Mucosa of descending colon (tissue), 3 donors: Measurements from ENCODE around the gene PSME1. TPM values are rescaled to one million over a fixed set of nuclear protein-coding genes. Genes with fewer than 3 reads are reported as not detected.

Source experiments
- ATAC-seq: fragments of 200-7000 bp; cut with Tn5 transposase; one replicate; pipeline ENCODE4 v1.9.1; 2020; ENCODE audit warnings: mild to moderate bottlenecking, moderate library complexity
- DNase-seq, 3 donors: peaks; one replicate each; pipeline ENCODE4 v3.0.0-alpha.2; 2020
- H3K36me3 ChIP-seq: fragments of 200-600 bp; one replicate; pipeline ENCODE4 v1.8.0; 2021; ENCODE audit warnings: low read depth, mild to moderate bottlenecking
- H3K4me1 ChIP-seq: fragments of 200-600 bp; one replicate; pipeline ENCODE4 v1.8.0; 2021; ENCODE audit warnings: low read depth, mild to moderate bottlenecking
- H3K4me3 ChIP-seq: fragments of 200-600 bp; one replicate; pipeline ENCODE4 v1.8.0; 2021; ENCODE audit warnings: mild to moderate bottlenecking
- H3K9me3 ChIP-seq: fragments of 200-600 bp; one replicate; pipeline ENCODE4 v1.8.0; 2021; ENCODE audit warnings: mild to moderate bottlenecking
- intact Hi-C, 2 donors: fragments of 100-400 bp; cut with DNase I in 1 of 2; cut with micrococcal nuclease in 1 of 2; formaldehyde crosslinking; loops; one replicate each; pipeline versions ENCODE4 v1.11.0 to v1.11.1; 2022; cut with DNase I, micrococcal nuclease
- total RNA-seq, 3 donors: library from RNA; stranded (reverse); fragmentation: NEBNext Ultra II Directional in 2 of 3; extraction: Animal tissue kit (Norgen Biotek cat#: 25700) in 2 of 3; gene quantifications; one replicate each; pipeline versions ENCODE4 v1.2.1 to v1.2.4, GENCODE V29; 2021 to 2023
- TF ChIP-seq, protein P1 (sequence below): fragments of 200-600 bp; IDR thresholded peaks from one replicate; pipeline ENCODE4 v1.8.0; 2022; ENCODE audit warnings: antibody characterized with exemption, mild to moderate bottlenecking
- donor health status: DM: no; HTN: no; CAD: no; lungs with moderate emphysema.
- donor health status: DM: no; HTN: no; CAD: no.
- donor health status: DM: no; HTN: yes; CAD: no.

The PSME1 gene
- total RNA-seq, 3 donors from 2014 or later: 188 to 279 (median 203) TPM

DNA sequence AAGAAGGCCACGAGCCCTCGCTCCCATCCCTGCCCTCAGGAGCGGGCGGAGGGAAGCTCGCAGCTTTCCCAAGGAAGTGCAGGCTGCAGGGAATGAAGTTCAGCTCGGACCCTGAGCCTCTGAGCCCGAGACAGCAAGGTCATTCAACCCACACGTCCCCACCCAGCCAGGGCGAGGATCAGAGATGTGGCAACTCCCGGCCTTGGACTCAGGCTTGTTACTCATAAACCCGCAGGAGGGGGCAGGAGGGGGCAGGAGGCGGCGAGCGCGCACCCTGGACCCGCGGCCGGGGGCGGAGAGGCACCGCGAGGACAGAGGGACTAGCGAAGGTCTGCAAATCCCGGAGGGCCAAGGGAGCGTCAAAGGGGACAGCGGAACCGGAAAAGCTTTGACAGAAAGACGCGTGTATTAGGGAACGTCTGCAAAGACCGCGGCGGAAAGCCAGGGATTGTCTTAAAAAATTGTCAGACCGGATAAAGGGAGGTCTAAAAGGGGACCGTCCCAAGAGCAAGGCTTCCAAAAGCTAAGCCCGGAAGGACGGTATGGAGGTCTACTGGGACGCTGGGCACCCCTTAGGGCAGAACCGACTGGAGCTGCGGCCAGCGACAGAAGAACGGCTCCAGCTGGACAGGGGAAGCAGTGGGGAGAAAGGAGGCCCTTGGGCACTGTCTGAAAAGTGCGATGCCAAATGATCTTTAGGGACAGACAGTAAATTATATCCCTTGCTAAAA lies 22.0 kb upstream of the PSME1 start:
- ATAC-seq: peak; percentile 64
- Histone ChIP-seq H3K4me3 (peak overlapping the region; percentile 31), H3K4me1 (peaks cover 13% of the 10 kb centered on the region), H3K36me3 (peaks cover 4% of the 10 kb centered on the region), H3K9me3 (no peaks in the 10 kb centered on the region)
- peak; percentile 92 to 94 (median 93) for DNase-seq
- intact Hi-C loops: no loop called here
- TF ChIP-seq, protein P1, sequence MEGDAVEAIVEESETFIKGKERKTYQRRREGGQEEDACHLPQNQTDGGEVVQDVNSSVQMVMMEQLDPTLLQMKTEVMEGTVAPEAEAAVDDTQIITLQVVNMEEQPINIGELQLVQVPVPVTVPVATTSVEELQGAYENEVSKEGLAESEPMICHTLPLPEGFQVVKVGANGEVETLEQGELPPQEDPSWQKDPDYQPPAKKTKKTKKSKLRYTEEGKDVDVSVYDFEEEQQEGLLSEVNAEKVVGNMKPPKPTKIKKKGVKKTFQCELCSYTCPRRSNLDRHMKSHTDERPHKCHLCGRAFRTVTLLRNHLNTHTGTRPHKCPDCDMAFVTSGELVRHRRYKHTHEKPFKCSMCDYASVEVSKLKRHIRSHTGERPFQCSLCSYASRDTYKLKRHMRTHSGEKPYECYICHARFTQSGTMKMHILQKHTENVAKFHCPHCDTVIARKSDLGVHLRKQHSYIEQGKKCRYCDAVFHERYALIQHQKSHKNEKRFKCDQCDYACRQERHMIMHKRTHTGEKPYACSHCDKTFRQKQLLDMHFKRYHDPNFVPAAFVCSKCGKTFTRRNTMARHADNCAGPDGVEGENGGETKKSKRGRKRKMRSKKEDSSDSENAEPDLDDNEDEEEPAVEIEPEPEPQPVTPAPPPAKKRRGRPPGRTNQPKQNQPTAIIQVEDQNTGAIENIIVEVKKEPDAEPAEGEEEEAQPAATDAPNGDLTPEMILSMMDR: no peak

DNA sequence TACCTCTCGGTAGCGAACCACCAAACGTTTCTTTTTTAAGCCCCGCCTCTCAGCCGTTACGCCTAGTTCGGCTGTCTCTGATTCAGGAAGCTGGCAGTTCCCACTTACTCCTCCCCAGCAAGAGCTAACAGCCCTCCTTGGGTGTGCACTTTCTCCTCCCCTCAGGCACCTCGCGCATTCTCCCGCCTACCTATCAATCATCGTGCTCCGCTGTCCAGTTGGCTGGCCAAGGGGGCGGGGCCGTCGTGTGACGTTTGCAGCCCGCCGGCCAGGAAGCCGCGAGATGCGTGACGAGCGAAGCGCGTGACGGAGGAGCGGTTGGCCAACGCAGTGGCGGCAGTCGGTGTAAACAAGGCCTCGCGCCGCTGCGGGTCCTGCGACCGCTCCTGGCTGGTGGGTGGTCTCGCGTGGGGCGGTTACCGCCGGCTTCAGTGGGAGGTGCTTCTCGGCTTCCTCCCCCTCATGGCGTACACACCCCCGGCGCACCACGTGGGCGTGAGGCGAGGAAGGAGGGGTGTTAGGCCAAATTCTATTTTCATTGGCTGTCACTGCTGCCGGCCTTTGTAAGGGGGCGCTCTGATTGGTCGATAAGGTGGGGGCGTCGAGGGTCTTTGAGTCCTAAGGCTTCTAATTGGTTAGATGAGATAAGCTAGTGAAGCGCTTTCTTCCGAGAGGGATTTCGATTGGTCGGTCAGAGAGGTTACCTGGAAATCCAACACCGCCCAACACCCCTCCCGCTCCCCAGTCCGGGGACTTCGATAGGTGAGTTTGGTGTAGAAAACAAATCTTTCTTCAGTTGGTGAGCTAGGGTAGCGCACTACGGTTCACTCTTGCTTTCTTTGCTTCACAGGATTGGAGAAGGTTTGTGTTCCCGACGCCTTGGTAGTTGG lies 21.2 kb upstream of the PSME1 start, which contains the start of the genes DCAF11 and NRL:
DCAF11 (plus strand) TSS at position 246 of the 890 bp plus-strand sequence. CDS start 818 bp downstream, outside the sequence.
NRL (minus strand) TSS at position 418 of the 890 bp plus-strand sequence. CDS start 32,101 bp downstream, outside the sequence.
- intact Hi-C loops: no loop called here

DNA sequence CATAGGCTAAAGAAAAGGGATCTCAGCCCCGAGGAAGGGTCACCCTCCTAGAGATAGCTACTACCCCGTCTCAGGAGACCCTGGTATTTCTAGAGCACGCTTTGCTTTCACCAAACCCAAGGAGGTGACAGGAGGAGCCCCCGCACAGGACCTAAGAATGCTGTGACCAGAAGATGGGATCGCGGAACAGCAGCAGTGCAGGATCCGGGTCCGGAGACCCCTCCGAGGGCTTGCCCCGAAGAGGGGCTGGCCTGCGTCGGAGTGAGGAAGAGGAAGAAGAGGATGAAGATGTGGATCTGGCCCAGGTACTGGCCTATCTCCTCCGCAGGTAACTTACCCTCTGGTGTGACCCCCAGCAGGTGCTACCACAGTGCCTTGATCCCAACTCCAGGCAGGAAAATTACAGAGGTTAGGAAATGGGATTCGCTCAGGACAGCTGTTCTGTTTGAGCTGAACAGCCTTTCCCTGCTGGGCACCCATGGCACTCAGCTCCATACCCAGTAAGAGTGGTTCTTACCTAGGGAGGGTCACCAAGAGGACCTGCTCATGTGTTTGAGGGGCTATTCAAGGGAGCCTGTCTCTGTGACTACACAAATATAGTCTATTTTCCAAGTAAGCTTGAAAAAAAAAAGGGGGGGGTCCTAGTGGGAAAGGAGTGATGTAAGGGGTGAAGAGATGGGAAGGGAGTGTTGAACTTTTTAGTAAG lies 20.4 kb upstream of the PSME1 start:
- TF ChIP-seq, protein P1: no peak
- intact Hi-C loops: no loop called here
- H3K9me3 ChIP-seq: no peaks in the 10 kb centered on the region
- DNase-seq (peak in 1 of 3 donors; percentile 47), ATAC-seq (no peak)
- H3K4me1 ChIP-seq: peaks cover 10% of the 10 kb centered on the region
- H3K36me3 ChIP-seq: peaks cover 15% of the 10 kb centered on the region
- H3K4me3 ChIP-seq: peak overlapping the region; percentile 31

More for the DNA sequence above, 21.2 kb upstream of the PSME1 start, which contains the start of the genes DCAF11 and NRL:
- H3K4me1 ChIP-seq: peaks cover 10% of the 10 kb centered on the region
- H3K4me3 ChIP-seq: peak within 1 kb of the TSS; percentile 31
- peaks cover 8% of the 10 kb centered on the region for H3K36me3 ChIP-seq
- DNase-seq (peak; percentile 98 to 99 (median 98)), ATAC-seq (peak; percentile 89)
- TF ChIP-seq, protein P1: no peak
- no peaks in the 10 kb centered on the region for H3K9me3 ChIP-seq

DNA sequence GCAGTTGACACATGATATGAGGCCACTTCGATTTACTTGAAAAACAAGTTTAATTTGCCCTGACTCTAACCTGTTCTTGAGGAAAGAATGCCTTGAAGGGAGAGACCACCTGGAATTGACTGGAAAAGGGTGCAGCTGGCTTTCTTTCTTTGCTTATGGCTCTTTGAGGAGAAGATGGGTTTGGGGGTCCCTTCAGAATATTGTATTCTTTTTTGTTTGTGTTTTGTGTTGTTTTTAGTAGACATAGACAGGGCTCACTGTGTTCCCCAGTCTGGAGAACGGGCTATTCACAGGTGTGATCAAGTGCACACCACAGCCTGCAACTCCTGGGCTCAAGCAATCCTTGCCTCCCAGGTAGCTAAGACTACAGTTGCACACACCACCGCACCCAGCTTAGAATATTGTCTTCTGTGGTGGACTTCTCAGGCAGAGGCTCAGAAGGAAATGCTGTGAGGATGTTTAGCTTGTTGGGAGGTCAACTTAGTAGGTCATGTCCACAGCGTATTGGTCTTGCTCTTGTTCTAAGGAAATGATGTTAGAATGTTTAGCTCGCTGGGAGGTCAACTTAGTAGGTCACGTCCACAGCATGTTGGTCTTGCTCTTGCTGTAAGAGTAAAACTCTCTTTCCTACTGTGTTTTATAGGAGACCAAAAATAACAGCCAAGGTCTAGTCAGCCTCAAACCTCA lies 19.7 kb upstream of the PSME1 start:
- Histone ChIP-seq H3K9me3 (no peaks in the 10 kb centered on the region), H3K36me3 (peaks cover 15% of the 10 kb centered on the region), H3K4me1 (peaks cover 10% of the 10 kb centered on the region), H3K4me3 (no peak overlapping the region)
- intact Hi-C loops: no loop called here
- DNase-seq (no peak), ATAC-seq (no peak)
- TF ChIP-seq, protein P1: no peak

DNA sequence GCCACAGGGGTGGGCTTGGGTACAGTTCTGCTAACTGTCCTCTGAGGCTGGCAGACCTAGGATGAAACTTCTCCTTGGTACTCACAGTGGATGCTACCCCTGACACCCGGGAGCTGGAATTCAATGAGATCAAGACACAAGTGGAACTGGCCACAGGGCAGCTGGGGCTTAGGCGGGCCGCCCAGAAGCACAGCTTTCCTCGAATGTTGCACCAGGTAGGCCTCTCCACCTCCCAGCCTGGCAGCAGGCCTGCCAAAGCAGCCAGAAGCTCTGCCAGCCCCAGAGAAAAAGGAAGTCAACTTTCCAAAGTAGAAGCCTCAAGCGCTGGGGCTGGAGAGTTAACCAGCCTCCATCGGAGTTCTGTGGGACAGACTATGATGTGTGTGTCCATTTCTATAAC lies 18.8 kb upstream of the PSME1 start:
- H3K4me3 ChIP-seq: no peak overlapping the region
- H3K4me1 ChIP-seq: peaks cover 10% of the 10 kb centered on the region
- H3K9me3 ChIP-seq: no peaks in the 10 kb centered on the region
- TF ChIP-seq, protein P1: no peak
- ATAC-seq (no peak), DNase-seq (no peak)
- peaks cover 15% of the 10 kb centered on the region for H3K36me3 ChIP-seq
- intact Hi-C loops: no loop called here
